Measurements from ENCODE around the gene CLHC1.

Gene CLHC1

DNA sequence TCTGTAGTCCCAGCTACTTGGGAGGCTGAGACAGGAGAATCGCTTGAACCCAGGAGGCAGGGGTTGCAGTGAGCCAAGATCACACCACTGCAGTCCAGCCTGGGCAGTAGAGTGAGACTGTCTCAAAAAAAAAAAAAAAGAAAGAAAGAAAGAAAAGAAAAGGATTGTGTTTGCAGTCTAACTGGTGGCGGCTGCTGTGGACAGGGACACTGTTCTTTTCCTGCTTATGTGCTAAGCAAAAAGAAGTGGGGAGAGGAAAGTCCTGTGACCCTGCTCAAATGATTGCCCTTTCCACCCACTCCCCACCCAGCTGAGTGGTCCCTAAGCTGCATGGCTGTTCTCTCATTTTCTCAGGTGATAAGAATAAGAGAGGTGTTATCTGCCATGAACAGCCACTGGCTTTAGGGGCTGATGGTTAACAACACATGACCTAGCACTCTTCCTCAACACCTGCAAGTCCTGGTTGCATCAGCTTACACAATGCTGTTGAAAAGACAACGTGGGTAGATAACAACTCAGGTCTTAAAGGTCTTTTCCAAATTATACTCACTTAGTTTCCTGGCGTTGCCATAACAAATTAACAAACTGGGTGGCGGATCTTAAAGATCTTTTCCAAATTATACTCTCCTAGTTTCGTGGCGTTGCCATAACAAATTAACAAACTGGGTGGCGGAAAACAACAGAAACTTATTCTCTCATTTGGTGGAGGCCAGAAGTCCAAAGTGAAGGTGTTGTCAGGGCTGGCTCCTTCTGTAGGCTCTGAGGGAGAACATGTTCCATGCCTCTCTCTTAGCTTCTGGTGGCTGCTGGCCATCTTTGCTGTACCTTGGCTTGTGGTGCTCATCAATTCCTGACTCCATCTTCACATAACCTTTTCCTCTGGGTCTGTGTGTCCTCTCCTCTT lies 91.5 kb downstream of the CLHC1 start:
- H3K4me3 ChIP-seq (ENCODE audit: low read depth, low read length) = no peak overlapping the region
- TF ChIP-seq, protein P1, sequence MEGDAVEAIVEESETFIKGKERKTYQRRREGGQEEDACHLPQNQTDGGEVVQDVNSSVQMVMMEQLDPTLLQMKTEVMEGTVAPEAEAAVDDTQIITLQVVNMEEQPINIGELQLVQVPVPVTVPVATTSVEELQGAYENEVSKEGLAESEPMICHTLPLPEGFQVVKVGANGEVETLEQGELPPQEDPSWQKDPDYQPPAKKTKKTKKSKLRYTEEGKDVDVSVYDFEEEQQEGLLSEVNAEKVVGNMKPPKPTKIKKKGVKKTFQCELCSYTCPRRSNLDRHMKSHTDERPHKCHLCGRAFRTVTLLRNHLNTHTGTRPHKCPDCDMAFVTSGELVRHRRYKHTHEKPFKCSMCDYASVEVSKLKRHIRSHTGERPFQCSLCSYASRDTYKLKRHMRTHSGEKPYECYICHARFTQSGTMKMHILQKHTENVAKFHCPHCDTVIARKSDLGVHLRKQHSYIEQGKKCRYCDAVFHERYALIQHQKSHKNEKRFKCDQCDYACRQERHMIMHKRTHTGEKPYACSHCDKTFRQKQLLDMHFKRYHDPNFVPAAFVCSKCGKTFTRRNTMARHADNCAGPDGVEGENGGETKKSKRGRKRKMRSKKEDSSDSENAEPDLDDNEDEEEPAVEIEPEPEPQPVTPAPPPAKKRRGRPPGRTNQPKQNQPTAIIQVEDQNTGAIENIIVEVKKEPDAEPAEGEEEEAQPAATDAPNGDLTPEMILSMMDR (IDR thresholded peaks at IDR 0.05; ENCODE audit: low read depth, low read length) = no peak

GRCh38 chr2:55139305-55139704 lies 92.8 kb downstream of the CLHC1 start:
- TF ChIP-seq, protein P1 (IDR thresholded peaks at IDR 0.05; ENCODE audit: low read depth, low read length) = no peak
- no peak overlapping the region for H3K4me3 ChIP-seq (ENCODE audit: low read depth, low read length)

- TF ChIP-seq, protein P1 (IDR thresholded peaks at IDR 0.05; ENCODE audit: low read depth, low read length) = no peak
- H3K4me3 ChIP-seq (ENCODE audit: low read depth, low read length) = no peak overlapping the region
Measured at GRCh38 chr2:55138882-55139229, 93.2 kb downstream of the CLHC1 start.

GRCh38 chr2:55138014-55138881 lies 93.8 kb downstream of the CLHC1 start:
- TF ChIP-seq, protein P1 (IDR thresholded peaks at IDR 0.05; ENCODE audit: low read depth, low read length) = no peak
- no peak overlapping the region for H3K4me3 ChIP-seq (ENCODE audit: low read depth, low read length)

DNA sequence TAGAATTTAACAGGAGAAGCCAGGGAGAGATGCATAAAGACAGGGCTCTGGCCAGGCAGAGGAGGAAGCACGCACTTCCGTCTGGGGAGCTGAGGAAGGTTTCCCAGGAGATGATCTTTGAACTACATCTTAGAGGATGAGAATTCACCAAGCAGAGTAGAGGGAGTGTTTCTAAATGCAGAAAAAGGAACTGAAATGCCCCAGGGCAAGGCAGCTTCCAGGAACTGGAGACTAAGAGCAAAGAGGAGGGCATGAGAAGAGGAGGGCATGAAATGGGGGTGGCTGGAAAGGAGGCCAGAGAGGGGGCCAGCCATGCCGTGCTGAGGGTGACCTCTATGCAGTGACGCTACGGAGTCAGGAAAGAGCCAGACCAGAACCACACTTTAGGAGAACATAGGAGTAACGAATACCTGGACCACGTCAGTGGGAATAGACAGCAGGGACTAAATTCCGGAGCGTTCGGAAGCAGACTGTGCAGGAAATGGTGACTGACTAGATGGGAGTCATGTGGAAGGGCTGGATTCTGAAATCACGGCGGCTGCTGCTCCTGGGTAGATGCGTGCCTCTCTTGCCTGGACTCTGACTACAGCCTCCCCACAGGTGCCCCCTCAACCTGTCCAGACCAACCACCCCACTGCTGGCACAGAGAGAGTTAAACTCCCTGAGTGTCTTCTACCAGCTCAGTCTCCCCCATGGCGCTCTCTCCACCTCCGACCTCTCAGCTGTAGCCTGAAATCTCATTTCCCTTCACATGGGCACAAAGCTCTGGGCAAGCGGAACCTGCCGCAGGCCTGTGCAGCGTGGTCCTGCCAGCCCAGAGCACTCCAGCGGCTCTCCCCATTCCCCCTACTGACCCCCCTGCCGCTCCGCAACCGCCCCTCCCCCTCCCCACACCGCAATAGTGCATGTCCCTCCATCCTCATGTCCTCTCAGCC lies 94.8 kb downstream of the CLHC1 start:
- H3K4me3 ChIP-seq (ENCODE audit: low read depth, low read length) = no peak overlapping the region

GRCh38 chr2:55136138-55136541 lies 96.0 kb downstream of the CLHC1 start:
- TF ChIP-seq, protein P1 (IDR thresholded peaks at IDR 0.05; ENCODE audit: low read depth, low read length) = no peak
- H3K4me3 ChIP-seq (ENCODE audit: low read depth, low read length) = no peak overlapping the region

More for the DNA sequence above, 94.8 kb downstream of the CLHC1 start:
- TF ChIP-seq, protein P1 (IDR thresholded peaks at IDR 0.05; ENCODE audit: low read depth, low read length) = no peak
